GM12864 (cell line): Measurements from ENCODE around the gene NOS1AP.
"Not testable (repeated sequence)": the region's sequence is repeated elsewhere in the genome, so short reads cannot be mapped to it uniquely, and the experiment has no call there.

Experiments
- DNase-seq: peaks from one replicate; pipeline ENCODE4 v3.0.0-alpha.2; 2011; ENCODE audit warnings: low read depth
- H3K4me3 ChIP-seq: 2 replicates; pipeline ENCODE4 v1.5.1; 2011; ENCODE audit warnings: mild to moderate bottlenecking, low read depth, low read length, control low read depth
- TF ChIP-seq, protein P1 (sequence below): IDR thresholded peaks from 2 replicates; pipeline ENCODE4 v1.5.1; 2011; ENCODE audit warnings: low read depth, mild to moderate bottlenecking, moderate library complexity, low read length, control low read depth, inconsistent platforms; ENCODE audit errors: missing control alignments

Gene NOS1AP

DNA sequence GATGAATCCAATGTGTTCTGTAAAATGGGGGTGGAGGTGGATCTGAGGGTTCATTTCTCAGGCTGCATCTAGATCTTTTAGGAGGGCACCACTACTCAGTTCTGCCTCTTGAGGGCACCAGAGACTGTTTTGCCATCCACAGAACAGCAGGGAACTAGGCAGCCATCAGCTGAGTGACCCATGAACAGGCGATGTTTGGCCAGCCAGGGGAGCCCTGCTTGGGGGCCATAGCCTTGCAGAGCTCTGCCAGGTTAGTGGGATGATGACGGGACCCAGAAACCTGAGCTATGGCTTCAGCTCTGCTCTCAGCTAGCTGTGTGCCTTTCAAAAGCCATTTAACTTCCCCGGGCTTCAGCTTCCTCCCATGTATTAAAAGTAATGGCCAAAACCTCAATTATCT, 13.4 kb upstream of the NOS1AP start:
- TF ChIP-seq, protein P1, sequence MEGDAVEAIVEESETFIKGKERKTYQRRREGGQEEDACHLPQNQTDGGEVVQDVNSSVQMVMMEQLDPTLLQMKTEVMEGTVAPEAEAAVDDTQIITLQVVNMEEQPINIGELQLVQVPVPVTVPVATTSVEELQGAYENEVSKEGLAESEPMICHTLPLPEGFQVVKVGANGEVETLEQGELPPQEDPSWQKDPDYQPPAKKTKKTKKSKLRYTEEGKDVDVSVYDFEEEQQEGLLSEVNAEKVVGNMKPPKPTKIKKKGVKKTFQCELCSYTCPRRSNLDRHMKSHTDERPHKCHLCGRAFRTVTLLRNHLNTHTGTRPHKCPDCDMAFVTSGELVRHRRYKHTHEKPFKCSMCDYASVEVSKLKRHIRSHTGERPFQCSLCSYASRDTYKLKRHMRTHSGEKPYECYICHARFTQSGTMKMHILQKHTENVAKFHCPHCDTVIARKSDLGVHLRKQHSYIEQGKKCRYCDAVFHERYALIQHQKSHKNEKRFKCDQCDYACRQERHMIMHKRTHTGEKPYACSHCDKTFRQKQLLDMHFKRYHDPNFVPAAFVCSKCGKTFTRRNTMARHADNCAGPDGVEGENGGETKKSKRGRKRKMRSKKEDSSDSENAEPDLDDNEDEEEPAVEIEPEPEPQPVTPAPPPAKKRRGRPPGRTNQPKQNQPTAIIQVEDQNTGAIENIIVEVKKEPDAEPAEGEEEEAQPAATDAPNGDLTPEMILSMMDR = peak; percentile 93
- H3K4me3 ChIP-seq = no peak overlapping the region

DNA sequence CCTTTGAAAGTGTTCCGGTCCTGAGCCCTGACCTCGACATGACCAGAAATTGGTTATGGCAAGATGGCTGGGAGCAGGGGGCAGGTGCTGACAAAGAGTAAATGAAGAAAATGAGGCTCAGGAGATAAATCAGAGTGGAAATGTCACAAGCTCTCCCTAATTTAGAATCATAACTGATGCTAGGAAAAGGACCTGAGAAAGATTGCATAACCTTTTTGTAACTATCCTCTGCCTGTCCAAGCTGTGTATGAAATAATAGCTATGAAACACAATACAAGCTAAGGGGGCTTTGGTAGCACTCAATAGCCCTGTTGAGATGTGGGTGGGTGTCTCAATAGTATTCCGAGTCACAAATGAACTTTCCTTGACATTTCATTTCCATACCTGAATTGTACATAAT, 12.9 kb upstream of the NOS1AP start:
- TF ChIP-seq, protein P1 = no peak
- H3K4me3 ChIP-seq = no peak overlapping the region
- DNase-seq = no peak

More for the DNA sequence above, 13.4 kb upstream of the NOS1AP start:
- DNase-seq = no peak

DNA sequence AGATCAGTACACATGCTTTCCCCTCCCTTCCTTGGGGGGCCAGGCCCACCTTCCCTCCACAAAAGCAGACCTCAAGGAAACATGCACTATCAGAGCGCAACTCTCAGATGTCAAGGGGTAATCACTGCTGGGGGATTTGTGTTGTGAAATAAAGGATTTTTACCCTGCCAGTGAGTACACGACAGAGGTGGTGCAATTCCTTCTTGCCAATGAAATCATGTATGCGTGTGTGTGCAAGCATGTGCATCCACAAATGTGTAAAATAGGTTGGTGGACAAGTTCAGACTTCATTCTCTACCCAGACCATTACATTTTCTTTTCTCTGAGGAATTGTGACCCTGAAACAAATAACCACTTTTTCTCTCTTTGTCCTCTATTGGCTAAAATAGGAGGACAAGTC, 9.8 kb upstream of the NOS1AP start:
- TF ChIP-seq, protein P1 = no peak
- H3K4me3 ChIP-seq = no peak overlapping the region
- DNase-seq = no peak

DNA sequence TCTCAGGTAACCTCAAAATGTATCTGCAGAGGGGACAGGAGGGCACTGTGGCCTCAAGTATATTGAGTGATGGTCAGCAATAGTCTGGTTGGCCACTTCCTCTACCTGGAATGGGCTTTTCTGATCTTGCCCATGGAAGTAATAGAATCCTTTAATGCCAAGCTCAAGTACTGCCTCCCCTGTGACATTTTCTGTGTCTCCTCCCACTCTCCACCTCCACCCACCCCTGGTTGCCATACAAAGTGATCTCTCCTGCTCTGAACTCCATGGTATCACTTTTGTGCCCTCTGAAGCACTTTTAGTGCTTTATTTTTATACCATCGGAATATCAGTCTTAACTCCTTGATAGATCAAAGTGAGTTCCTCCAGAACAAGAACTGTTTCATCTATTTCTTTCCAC, 9.2 kb upstream of the NOS1AP start:
- H3K4me3 ChIP-seq = no peak overlapping the region
- TF ChIP-seq, protein P1 = no peak
- no peak for DNase-seq

DNA sequence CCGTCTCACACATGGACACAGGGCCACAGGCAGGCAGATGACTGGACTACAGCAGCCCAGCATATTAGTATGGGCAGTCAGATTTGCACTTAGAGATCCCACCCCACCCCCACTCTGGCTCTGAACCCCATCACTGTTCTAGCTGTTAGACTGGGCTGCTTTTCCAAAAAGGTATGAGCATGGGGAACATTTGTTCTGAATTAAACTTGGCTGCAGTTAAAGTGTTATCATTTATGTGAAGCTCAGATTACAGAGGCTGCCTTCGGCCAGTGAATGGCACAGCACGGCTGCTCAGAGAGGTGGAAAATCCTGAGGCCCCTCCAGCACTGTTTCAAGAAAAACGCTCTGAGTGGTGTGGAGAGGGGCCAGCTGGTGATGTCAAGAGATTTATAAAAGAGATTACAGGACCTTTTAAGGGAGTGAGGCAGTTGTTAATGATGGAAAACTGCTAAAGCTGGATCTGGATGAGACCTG, 6.9 kb upstream of the NOS1AP start:
- TF ChIP-seq, protein P1 = no peak
- no peak overlapping the region for H3K4me3 ChIP-seq
- DNase-seq = no peak

DNA sequence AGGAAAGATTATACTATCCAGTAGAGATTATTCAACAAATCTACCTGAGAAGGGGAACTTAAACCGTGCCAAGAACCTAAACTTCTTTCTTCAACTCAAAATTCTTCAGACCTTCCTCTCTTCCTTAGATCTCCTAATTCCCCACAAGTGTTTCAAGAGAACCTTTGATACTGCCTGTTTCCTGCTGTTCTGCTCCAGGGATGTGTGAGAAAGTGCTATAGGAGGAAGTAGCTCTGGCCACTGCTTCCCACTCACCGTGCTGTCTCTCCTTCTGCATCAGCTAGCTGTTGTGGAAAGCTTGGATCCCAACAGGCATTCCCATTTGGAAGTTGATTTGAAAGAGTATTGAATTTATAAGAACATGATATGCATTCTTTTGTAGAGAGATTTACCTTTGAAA, 4.5 kb upstream of the NOS1AP start:
- no peak for DNase-seq
- no peak overlapping the region for H3K4me3 ChIP-seq
- TF ChIP-seq, protein P1 = no peak

DNA sequence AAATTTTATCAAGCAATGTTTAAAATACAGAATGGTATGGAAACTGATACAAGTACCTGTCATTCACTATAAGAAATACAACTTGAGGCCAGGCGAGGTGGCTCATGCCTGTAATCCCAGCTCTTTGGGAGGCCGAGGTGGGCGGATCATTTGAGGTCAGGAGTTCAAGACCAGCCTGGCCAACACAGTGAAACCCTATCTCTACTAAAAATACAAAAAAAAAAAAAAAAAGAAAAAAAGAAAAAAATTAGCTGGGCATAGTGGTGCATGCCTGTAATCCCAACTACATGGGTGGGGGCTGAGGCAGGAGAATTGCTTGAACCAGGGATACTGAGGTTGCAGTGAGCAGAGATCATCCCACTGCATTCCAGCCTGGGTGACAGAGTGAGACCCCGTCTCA, 2.7 kb upstream of the NOS1AP start:
- not testable (repeated sequence) for DNase-seq

DNA sequence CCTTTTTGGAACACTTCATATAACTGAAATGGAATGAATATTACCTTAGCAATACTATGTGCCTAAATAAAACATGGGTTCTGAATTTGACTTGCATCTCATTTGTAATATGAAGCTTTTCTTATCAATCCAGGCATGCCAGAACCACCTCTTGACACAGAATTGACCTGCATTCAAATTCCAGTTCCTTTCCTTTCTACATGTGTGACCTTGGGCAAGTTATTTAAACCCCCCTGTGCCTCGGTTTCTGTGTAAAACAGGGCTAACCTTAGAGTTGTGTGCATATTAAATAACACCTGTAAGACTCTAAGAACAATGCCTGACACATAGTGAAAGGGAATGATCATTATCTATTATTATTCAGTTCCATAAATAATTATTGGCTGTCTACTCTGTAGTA, 2.0 kb upstream of the NOS1AP start:
- no peak overlapping the region for H3K4me3 ChIP-seq
- TF ChIP-seq, protein P1 = no peak
- DNase-seq = no peak

More for the DNA sequence above, 2.7 kb upstream of the NOS1AP start:
- not testable (repeated sequence) for H3K4me3 ChIP-seq
